Body of pancreas (tissue), 4 donors: ENCODE data around the gene CTCF.

ENCODE experiments used
- POLR2A ChIP-seq, 3 donors: fragments of 450-650 bp; IDR thresholded peaks; one replicate each; pipeline ENCODE4 v1.6.1; 2016; ENCODE audit warnings: antibody characterized with exemption in 3 of 3, mild to moderate bottlenecking in 2 of 3
- TF ChIP-seq, protein P1 (sequence below), 7 experiments: fragments of 450-650 bp in 4 of 7; fragments of 200-600 bp in 3 of 7; sonication (generic) in 3 of 7; IDR thresholded peaks; one replicate each; pipeline ENCODE4 v1.5.1; 2016 to 2019; ENCODE audit warnings: antibody characterized with exemption in 7 of 7

DNA sequence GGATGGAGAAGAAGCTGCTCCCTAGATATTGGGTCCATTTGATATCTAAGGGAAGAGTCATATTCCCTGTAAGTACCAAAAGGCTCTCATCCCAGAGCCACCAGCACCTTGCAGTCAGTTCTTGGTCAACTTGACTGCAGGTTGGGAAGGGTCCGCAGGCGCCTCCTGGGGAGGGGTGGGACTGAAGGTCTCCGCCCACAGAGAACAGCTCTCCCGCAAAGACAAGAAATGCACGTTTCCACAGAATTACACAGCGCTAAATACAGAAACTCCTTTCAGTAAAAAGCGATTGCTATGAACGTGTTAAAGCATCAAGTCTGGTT, 864 bp upstream of the CTCF start:
- TF ChIP-seq, protein P1, sequence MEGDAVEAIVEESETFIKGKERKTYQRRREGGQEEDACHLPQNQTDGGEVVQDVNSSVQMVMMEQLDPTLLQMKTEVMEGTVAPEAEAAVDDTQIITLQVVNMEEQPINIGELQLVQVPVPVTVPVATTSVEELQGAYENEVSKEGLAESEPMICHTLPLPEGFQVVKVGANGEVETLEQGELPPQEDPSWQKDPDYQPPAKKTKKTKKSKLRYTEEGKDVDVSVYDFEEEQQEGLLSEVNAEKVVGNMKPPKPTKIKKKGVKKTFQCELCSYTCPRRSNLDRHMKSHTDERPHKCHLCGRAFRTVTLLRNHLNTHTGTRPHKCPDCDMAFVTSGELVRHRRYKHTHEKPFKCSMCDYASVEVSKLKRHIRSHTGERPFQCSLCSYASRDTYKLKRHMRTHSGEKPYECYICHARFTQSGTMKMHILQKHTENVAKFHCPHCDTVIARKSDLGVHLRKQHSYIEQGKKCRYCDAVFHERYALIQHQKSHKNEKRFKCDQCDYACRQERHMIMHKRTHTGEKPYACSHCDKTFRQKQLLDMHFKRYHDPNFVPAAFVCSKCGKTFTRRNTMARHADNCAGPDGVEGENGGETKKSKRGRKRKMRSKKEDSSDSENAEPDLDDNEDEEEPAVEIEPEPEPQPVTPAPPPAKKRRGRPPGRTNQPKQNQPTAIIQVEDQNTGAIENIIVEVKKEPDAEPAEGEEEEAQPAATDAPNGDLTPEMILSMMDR (IDR thresholded peaks at IDR 0.05) = no peak
- no peak for TF ChIP-seq POLR2A (IDR thresholded peaks at IDR 0.05)
